Fibroblast of skin of right quadriceps (primary cell): ENCODE data around the gene UPF1.

Experiments
- DNase-seq: peaks from one replicate; pipeline ENCODE4 v3.0.0-alpha.2; 2013

Gene UPF1

GRCh38 chr19:18831524-18832305, at the start of gene UPF1:
Gene UPF1 (plus strand): TSS chr19:18831959. CDS start chr19:18832210, 251 bp downstream.
- DNase-seq, result peak; percentile 90

GRCh38 chr19:18782559-18783225, 49.1 kb upstream of the UPF1 start:
- DNase-seq, result no peak

GRCh38 chr19:18783958-18784785, 47.6 kb upstream of the UPF1 start:
- no peak for DNase-seq

GRCh38 chr19:18784786-18785120, 47.0 kb upstream of the UPF1 start:
- no peak for DNase-seq

- peak; percentile 62 for DNase-seq
Observed at GRCh38 chr19:18785179-18786124, 46.3 kb upstream of the UPF1 start.

GRCh38 chr19:18788529-18789421, 43.0 kb upstream of the UPF1 start:
- no peak for DNase-seq

GRCh38 chr19:18789422-18789869, 42.3 kb upstream of the UPF1 start:
- no peak for DNase-seq

- no peak for DNase-seq
Observed at GRCh38 chr19:18789883-18790565, 41.7 kb upstream of the UPF1 start.

GRCh38 chr19:18790566-18791314, 41.0 kb upstream of the UPF1 start, which contains the start of gene COMP:
Gene COMP (minus strand): TSS chr19:18791305. CDS start chr19:18791269, 36 bp downstream.
- DNase-seq, result no peak

GRCh38 chr19:18791315-18791678, 40.5 kb upstream of the UPF1 start:
- no peak for DNase-seq

GRCh38 chr19:18792661-18793060, 39.1 kb upstream of the UPF1 start:
- DNase-seq, result no peak

- DNase-seq, result no peak
Observed at GRCh38 chr19:18793144-18794028, 38.4 kb upstream of the UPF1 start.

- no peak for DNase-seq
Observed at GRCh38 chr19:18794029-18794313, 37.8 kb upstream of the UPF1 start.

GRCh38 chr19:18794692-18795091, 37.1 kb upstream of the UPF1 start:
- no peak for DNase-seq

GRCh38 chr19:18795540-18795939, 36.2 kb upstream of the UPF1 start:
- peak; percentile 34 for DNase-seq

GRCh38 chr19:18796239-18796638, 35.5 kb upstream of the UPF1 start:
- DNase-seq, result peak; percentile 25

GRCh38 chr19:18798384-18799352, 33.1 kb upstream of the UPF1 start:
- DNase-seq, result no peak
